ENCODE data around the gene EPHA7. TPM values are rescaled to one million over a fixed set of nuclear protein-coding genes. Genes with fewer than 3 reads are reported as not detected.

Gene EPHA7
- total RNA-seq, 1 experiment from 2014 or later: 10.7 TPM

DNA sequence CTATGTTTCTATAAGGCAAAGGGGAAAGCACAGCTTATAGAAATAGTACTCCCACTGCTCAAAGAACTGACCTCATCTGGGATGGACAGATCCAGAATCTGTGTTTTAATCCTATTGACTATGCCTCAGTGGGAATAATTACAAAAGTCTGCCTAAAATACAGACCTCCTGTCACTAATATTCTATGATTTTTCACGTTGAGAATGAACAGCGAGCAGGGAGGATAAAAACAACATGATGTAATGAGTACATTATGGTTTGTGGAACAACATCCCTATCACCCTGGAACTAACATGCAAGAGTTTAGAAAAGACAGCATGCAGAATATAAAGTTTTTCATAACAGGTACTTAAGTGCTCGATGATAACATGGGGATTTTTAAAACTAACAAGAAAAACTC lies 53.9 kb downstream of the EPHA7 start:
- H3K36me3 ChIP-seq (ENCODE audit: insufficient read depth, low read length, poor library complexity, severe bottlenecking): no peaks in the 10 kb centered on the region

DNA sequence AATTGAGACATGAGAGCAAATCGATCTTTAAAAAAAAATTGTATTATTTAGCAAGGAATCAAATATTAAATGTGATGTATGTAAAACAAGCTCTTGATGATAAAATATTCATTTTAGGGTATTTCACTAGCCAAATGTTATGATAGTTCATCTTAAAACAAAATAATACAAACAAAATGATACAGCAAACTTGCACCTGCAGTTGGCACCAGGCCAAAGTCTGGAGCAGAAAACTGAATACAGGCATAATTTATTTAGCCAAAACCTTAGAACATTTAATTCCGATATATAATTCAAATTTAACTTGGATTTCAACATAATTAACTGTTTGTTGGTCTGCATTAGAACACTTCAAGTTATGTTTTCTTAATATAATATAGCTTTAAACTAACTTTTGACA lies 60.9 kb downstream of the EPHA7 start:
- ChIA-PET CTCF (no interaction called here), POLR2A (ENCODE audit: low non-redundant PET) (no interaction called here)
- Histone ChIP-seq H3K27me3 (replicated peaks; ENCODE audit: insufficient read depth, low read depth, low read length, poor library complexity) (no peaks in the 10 kb centered on the region), H3K36me3 (ENCODE audit: insufficient read depth, low read length, poor library complexity, severe bottlenecking) (peaks cover 7% of the 10 kb centered on the region), H3K27ac (ENCODE audit: low read depth, low read length, poor library complexity, severe bottlenecking) (no peak overlapping the region), H3K4me3 (ENCODE audit: low read depth, low read length, poor library complexity, severe bottlenecking) (no peak overlapping the region), H3K9me3 (ENCODE audit: low read depth, low read length, poor library complexity, severe bottlenecking) (no peaks in the 10 kb centered on the region), H3K4me1 (ENCODE audit: insufficient read depth, low read length, poor library complexity, severe bottlenecking) (no peaks in the 10 kb centered on the region)
- BruUV-seq (replicated peaks): no TSS peak
- DNase-seq (ENCODE audit: low spot score): no peak
- TF ChIP-seq, protein P1, sequence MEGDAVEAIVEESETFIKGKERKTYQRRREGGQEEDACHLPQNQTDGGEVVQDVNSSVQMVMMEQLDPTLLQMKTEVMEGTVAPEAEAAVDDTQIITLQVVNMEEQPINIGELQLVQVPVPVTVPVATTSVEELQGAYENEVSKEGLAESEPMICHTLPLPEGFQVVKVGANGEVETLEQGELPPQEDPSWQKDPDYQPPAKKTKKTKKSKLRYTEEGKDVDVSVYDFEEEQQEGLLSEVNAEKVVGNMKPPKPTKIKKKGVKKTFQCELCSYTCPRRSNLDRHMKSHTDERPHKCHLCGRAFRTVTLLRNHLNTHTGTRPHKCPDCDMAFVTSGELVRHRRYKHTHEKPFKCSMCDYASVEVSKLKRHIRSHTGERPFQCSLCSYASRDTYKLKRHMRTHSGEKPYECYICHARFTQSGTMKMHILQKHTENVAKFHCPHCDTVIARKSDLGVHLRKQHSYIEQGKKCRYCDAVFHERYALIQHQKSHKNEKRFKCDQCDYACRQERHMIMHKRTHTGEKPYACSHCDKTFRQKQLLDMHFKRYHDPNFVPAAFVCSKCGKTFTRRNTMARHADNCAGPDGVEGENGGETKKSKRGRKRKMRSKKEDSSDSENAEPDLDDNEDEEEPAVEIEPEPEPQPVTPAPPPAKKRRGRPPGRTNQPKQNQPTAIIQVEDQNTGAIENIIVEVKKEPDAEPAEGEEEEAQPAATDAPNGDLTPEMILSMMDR (conservative IDR thresholded peaks at IDR 0.05; ENCODE audit: low read depth, low read length): no peak
- TF ChIP-seq EZH2 (IDR thresholded peaks at IDR 0.05; ENCODE audit: borderline replicate concordance, low read depth, low read length, poor library complexity, severe bottlenecking): no peak
- intact Hi-C loops (cut with micrococcal nuclease; ENCODE audit: unreplicated experiment): no loop called here

More for the DNA sequence above, 53.9 kb downstream of the EPHA7 start:
- Histone ChIP-seq H3K4me3 (ENCODE audit: low read depth, low read length, poor library complexity, severe bottlenecking) (no peak overlapping the region), H3K27ac (ENCODE audit: low read depth, low read length, poor library complexity, severe bottlenecking) (no peak overlapping the region), H3K4me1 (ENCODE audit: insufficient read depth, low read length, poor library complexity, severe bottlenecking) (peaks cover 4% of the 10 kb centered on the region), H3K9me3 (ENCODE audit: low read depth, low read length, poor library complexity, severe bottlenecking) (no peaks in the 10 kb centered on the region), H3K27me3 (replicated peaks; ENCODE audit: insufficient read depth, low read depth, low read length, poor library complexity) (no peaks in the 10 kb centered on the region)
- no TSS peak for BruUV-seq (replicated peaks)
- intact Hi-C loops (cut with micrococcal nuclease; ENCODE audit: unreplicated experiment): no loop called here
- CTCF ChIA-PET: no interaction called here
- POLR2A ChIA-PET (ENCODE audit: low non-redundant PET): no interaction called here
- no peak for DNase-seq (ENCODE audit: low spot score)
- TF ChIP-seq, protein P1 (conservative IDR thresholded peaks at IDR 0.05; ENCODE audit: low read depth, low read length): no peak
- no peak for TF ChIP-seq EZH2 (IDR thresholded peaks at IDR 0.05; ENCODE audit: borderline replicate concordance, low read depth, low read length, poor library complexity, severe bottlenecking)

DNA sequence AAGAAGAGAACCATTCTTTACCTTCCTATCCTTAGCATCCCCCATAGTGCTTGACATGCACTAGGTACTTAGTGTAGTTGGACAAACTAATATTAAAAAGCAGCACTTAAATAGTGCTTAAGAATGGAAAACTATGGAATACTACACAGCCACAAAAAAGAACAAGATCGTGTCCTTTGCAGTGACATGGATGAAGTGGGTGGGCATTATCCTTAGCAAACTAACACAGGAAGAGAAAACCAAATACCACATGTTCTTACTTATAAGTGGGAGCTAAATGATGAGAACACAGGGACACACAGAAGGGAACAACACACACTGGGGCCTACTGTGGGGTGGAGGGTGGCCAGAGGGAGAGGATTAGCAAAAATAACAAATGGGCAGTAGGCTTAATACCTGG lies 66.8 kb downstream of the EPHA7 start:
- CTCF ChIA-PET: no interaction called here

More for the DNA sequence above, 66.8 kb downstream of the EPHA7 start:
- POLR2A ChIA-PET (ENCODE audit: low non-redundant PET): no interaction called here
- no peaks in the 10 kb centered on the region for H3K9me3 ChIP-seq (ENCODE audit: low read depth, low read length, poor library complexity, severe bottlenecking)
- H3K4me1 ChIP-seq (ENCODE audit: insufficient read depth, low read length, poor library complexity, severe bottlenecking): peaks cover 4% of the 10 kb centered on the region
- H3K27ac ChIP-seq (ENCODE audit: low read depth, low read length, poor library complexity, severe bottlenecking): no peak overlapping the region
- no peak overlapping the region for H3K4me3 ChIP-seq (ENCODE audit: low read depth, low read length, poor library complexity, severe bottlenecking)
- peaks cover 7% of the 10 kb centered on the region for H3K36me3 ChIP-seq (ENCODE audit: insufficient read depth, low read length, poor library complexity, severe bottlenecking)
- no TSS peak for BruUV-seq (replicated peaks)
- TF ChIP-seq EZH2 (IDR thresholded peaks at IDR 0.05; ENCODE audit: borderline replicate concordance, low read depth, low read length, poor library complexity, severe bottlenecking): no peak
- TF ChIP-seq, protein P1 (conservative IDR thresholded peaks at IDR 0.05; ENCODE audit: low read depth, low read length): no peak
- no peak for DNase-seq (ENCODE audit: low spot score)
- intact Hi-C loops (cut with micrococcal nuclease; ENCODE audit: unreplicated experiment): no loop called here
- H3K27me3 ChIP-seq (replicated peaks; ENCODE audit: insufficient read depth, low read depth, low read length, poor library complexity): no peaks in the 10 kb centered on the region

All from A673 (cell line).